Activated effector memory CD4-positive, alpha-beta T cell treated with Interleukin-2 at 50 U/mL for 16 hours (primary cell): ENCODE data around the gene DDI1.

Experiments
- DNase-seq: peaks from one replicate; pipeline ENCODE4 v3.0.0-alpha.2; 2020

The DDI1 gene

GRCh38 chr11:104036588-104036987 is at the start of gene DDI1:
DDI1 (plus strand) TSS chr11:104036640; CDS start chr11:104036823, 183 bp downstream.
- DNase-seq: no peak

GRCh38 chr11:103987629-103988594 is 48.5 kb upstream of the DDI1 start:
- no peak for DNase-seq

- DNase-seq: no peak
Measured at GRCh38 chr11:103988595-103988969, 47.9 kb upstream of the DDI1 start.

- DNase-seq: no peak
Measured at GRCh38 chr11:103993507-103993906, 42.9 kb upstream of the DDI1 start.

GRCh38 chr11:103994094-103994493 is 42.3 kb upstream of the DDI1 start:
- DNase-seq: no peak

- DNase-seq: no peak
Measured at GRCh38 chr11:103994518-103994917, 41.9 kb upstream of the DDI1 start.

- DNase-seq: no peak
Measured at GRCh38 chr11:103995896-103996295, 40.5 kb upstream of the DDI1 start.

- no peak for DNase-seq
Measured at GRCh38 chr11:103997082-103997481, 39.4 kb upstream of the DDI1 start.

- no peak for DNase-seq
Measured at GRCh38 chr11:103998826-103999508, 37.5 kb upstream of the DDI1 start.

- no peak for DNase-seq
Measured at GRCh38 chr11:104000798-104001197, 35.6 kb upstream of the DDI1 start.

- no peak for DNase-seq
Measured at GRCh38 chr11:104001561-104002056, 34.8 kb upstream of the DDI1 start.

- DNase-seq: no peak
Measured at GRCh38 chr11:104003491-104003890, 32.9 kb upstream of the DDI1 start.

- DNase-seq: no peak
Measured at GRCh38 chr11:104005234-104005855, 31.1 kb upstream of the DDI1 start.

- DNase-seq: no peak
Measured at GRCh38 chr11:104009744-104010143, 26.7 kb upstream of the DDI1 start.

- DNase-seq: no peak
Measured at GRCh38 chr11:104011044-104011443, 25.4 kb upstream of the DDI1 start.

- no peak for DNase-seq
Measured at GRCh38 chr11:104015649-104016415, 20.6 kb upstream of the DDI1 start.

- DNase-seq: no peak
Measured at GRCh38 chr11:104024572-104024971, 11.9 kb upstream of the DDI1 start.

GRCh38 chr11:104028476-104029263 is 7.8 kb upstream of the DDI1 start:
- no peak for DNase-seq

- no peak for DNase-seq
Measured at GRCh38 chr11:104033134-104033533, 3.3 kb upstream of the DDI1 start.

GRCh38 chr11:104033561-104033960 is 2.9 kb upstream of the DDI1 start:
- no peak for DNase-seq

GRCh38 chr11:104036995-104037394 is 555 bp downstream of the DDI1 start:
- no peak for DNase-seq

- no peak for DNase-seq
Measured at GRCh38 chr11:104041792-104042191, 5.4 kb downstream of the DDI1 start.
